Fibroblast of skin of abdomen (primary cell): Measurements from ENCODE around the gene KLHDC7B.

Experiments
- DNase-seq: peaks from one replicate; pipeline ENCODE4 v3.0.0-alpha.2; 2013

The KLHDC7B gene

GRCh38 chr22:50529897-50530579 lies 15.7 kb upstream of the KLHDC7B start, which contains the start of gene TYMP:
TYMP (minus strand) TSS chr22:50530012; CDS start chr22:50529709, 303 bp downstream.
- peak; percentile 65 for DNase-seq

GRCh38 chr22:50530580-50530876 lies 15.2 kb upstream of the KLHDC7B start:
- no peak for DNase-seq

GRCh38 chr22:50530877-50531545 lies 14.7 kb upstream of the KLHDC7B start:
- peak; percentile 74 for DNase-seq

- DNase-seq, result no peak
These were observed 14.1 kb upstream of the KLHDC7B start for GRCh38 chr22:50531546-50531961.

GRCh38 chr22:50531962-50532674 lies 13.6 kb upstream of the KLHDC7B start:
- DNase-seq, result peak; percentile 47

- no peak for DNase-seq
These were observed 12.6 kb upstream of the KLHDC7B start for GRCh38 chr22:50532824-50533796.

- DNase-seq, result peak; percentile 56
These were observed 11.6 kb upstream of the KLHDC7B start for GRCh38 chr22:50533856-50534711.

- DNase-seq, result no peak
These were observed 10.6 kb upstream of the KLHDC7B start for GRCh38 chr22:50535113-50535512.

- DNase-seq, result no peak
These were observed 9.5 kb upstream of the KLHDC7B start for GRCh38 chr22:50536226-50536625.

- no peak for DNase-seq
These were observed 7.9 kb upstream of the KLHDC7B start for GRCh38 chr22:50537765-50538164.

- DNase-seq, result no peak
These were observed 5.3 kb upstream of the KLHDC7B start for GRCh38 chr22:50540381-50540780.

GRCh38 chr22:50541667-50542026 lies 4.1 kb upstream of the KLHDC7B start:
- DNase-seq, result peak; percentile 75

GRCh38 chr22:50542416-50542927 lies 3.2 kb upstream of the KLHDC7B start:
- no peak for DNase-seq

GRCh38 chr22:50544078-50544745 lies 1.5 kb upstream of the KLHDC7B start:
- peak; percentile 63 for DNase-seq

- no peak for DNase-seq
These were observed 899 bp upstream of the KLHDC7B start for GRCh38 chr22:50544746-50545253.

- no peak for DNase-seq
These were observed 895 bp downstream of the KLHDC7B start for GRCh38 chr22:50546326-50547262.

- no peak for DNase-seq
These were observed 1.7 kb downstream of the KLHDC7B start for GRCh38 chr22:50547263-50547985.

- no peak for DNase-seq
These were observed 2.6 kb downstream of the KLHDC7B start for GRCh38 chr22:50548040-50548920.
